Activated CD8-positive, alpha-beta memory T cell treated with anti-CD3 and anti-CD28 coated beads, Interleukin-2, amount 50 U/mL, for 24 hours (primary cell): ENCODE data around the gene ZNF138.
A peak's percentile ranks its signal among the peaks of the same experiment; 100 is the strongest.
"Not testable (repeated sequence)": the region's sequence is repeated elsewhere in the genome, so short reads cannot be mapped to it uniquely, and the experiment has no call there.

Experiments used
- DNase-seq: peaks from one replicate; pipeline ENCODE4 v3.0.0-alpha.2; 2020; ENCODE audit errors: extremely low read depth

Gene ZNF138

DNA sequence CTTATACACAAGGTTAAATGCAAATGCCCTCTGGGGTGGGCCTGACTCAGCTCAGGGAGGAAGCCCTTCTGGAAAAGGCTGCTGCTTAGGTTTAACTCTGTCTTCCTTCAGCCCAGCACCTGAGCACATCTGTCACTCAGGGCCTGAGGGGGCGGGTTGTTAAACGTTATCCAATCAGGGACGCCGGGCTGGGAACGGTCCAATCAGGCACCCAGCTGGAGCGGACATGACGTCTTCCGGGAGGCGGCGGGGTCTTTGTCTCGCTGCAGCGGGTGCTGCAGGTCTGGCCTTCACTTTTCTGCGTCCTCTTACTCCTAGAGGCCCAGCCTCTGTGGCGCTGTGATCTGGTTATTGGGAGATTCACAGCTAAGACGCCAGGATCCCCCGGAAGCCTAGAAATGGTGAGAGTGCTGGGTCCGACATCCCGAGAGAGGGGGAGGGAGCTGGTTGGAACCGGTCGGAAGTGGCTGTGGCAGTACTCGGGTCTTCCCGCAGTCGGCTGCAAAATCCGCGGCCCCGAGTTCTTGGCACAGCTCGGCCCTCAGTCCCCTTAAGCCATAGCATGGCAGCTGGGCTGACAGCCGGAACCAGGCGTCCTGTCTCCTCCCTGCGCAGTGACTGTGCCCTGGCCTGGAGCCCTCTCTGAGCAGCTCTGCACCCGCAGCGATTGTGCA lies at the start of gene ZNF138:
Gene ZNF138 (plus strand): TSS at position 258 of the 674 bp plus-strand sequence. CDS start 141 bp downstream, at position 399.
- peak; percentile 91 for DNase-seq

DNA sequence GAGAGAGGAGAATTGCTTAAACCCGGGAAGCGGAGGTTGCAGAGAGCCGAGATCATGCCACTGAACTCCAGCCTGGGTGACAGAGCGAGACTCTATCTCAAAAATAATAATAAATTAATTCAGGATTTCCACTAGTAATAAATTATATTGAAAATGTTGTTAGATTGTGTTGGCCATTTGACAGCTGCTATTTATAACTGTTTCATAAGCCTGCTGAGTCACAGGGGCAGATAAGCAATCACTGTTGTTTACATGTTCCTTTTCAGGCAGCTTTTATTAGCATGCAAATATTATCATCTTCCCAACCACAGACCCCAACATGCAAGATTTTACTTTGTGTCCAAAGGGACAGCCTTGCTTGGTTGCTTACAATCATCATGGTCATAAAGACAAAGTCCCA lies 49.5 kb upstream of the ZNF138 start:
- no peak for DNase-seq

DNA sequence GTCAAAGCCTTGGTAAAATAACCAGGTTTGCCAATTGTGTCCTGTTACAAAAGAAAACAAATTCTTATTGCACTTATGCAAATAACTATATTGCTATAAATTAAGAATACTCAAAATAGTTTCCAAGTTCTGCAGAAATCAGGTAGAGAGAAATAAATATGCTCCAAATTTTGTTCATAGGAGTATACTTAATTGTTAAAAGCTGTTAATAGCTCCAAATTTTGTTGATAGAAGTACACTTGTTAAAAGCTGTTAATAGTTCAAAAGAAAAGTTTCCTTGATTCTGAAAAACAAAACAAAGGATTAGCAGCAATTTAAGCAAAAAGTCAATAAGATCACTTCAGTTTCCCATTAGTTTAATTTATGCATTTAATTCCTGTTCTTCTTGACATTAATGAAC lies 46.4 kb upstream of the ZNF138 start:
- DNase-seq = no peak

DNA sequence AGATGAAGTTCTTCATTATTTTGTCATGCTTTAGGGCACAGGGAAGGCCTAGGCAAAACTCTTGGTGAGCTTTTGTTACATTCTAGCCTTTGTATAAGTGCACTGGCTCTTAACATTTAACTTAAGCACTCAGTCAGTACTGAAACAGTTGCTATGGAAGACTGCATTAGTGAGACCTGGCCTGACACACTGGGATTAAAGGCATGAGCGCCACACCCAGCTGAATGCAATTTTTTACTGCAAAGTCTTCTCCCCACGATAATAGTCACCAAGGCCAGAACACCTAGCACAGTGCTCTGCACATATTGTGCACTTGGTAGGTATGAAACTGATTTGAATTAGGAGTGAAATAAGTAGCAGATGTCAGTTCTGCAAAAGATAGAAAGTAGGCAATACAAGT lies 41.2 kb upstream of the ZNF138 start:
- DNase-seq = no peak

DNA sequence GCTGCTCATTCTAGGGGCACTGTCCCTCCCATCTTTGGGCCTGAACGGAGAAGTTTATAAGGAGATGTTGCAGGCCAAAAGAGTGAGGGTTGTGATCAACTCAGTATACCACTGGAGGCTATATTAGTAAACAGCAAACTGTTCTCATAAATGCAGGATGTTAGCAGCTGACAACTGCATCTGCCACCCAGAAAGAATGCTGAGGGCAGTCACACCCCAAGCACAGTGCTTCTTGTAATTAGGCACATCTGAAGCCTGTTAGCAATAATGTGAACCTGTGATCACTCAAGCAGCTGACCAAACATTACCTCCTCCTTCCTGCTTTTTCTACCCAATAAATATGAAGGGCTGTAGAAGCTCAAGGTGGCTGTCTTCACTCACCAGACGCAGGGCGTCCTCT lies 38.4 kb upstream of the ZNF138 start:
- no peak for DNase-seq

DNA sequence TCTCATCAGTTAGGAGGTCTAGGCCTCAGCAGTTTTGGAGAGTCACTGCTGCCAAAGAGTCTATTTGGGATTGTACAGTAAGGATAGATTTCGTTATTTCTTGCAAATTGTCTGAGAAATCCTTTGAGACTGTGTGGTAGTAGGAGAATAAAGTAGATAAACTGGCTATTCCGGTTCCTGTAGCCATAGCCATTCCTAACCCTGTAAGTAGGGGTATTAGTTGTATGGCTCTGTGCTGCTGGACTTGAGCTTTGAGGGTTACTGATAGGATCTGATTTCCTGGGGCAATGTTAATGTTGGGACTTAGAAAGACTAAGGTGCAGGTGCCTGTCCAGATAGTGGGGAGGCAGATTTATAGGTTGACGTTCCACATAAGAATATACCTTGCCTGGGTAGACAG lies 36.1 kb upstream of the ZNF138 start:
- no peak for DNase-seq

DNA sequence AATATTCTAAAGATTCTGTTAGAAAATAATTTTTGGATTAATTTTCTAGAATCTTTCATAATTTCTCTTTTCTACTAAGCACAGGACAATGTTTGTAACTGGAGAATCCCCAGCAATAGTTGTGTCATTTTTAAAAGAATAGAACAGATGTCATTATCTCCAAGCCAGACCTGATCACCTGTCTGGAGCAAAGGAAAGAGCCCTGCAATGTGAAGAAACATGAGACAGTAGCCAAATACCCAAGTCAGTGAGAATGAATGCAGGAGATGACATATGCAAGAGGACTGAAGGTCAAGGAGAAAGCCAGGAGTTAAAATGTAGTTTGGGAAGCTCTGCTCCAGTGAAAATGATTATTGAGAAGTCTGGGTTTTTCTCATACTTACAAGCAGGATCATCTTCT lies 25.4 kb upstream of the ZNF138 start:
- no peak for DNase-seq

DNA sequence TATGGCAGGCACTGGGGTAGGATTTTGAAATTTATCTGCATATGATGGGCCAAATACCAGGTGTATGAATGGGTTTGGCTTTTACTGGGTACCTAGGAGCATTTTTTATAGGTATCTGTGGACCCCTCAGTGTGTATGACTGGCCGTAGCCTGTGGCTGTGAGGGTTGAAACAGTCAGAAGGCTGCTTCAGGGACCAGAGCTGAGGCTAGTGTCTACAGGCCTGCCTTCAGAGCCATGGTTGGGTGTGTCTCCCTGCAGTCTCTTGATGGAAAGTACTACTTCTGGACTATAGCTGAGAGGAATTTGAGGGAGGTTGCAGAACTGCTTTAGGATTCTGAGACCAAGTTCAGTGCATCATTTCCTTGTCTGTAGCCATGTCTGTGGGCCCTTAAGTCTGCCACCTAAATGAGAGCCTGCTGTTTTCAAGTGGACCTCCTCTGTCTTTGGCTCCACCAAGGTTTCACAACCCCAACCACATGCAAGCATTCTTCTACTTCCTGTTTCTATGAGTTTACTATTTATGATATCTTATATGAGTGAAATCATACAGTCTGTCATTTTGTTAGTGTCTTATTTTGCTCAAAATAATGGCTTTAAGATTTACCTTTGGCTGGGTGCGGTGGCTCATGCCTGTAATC lies 19.9 kb upstream of the ZNF138 start:
- DNase-seq = no peak

DNA sequence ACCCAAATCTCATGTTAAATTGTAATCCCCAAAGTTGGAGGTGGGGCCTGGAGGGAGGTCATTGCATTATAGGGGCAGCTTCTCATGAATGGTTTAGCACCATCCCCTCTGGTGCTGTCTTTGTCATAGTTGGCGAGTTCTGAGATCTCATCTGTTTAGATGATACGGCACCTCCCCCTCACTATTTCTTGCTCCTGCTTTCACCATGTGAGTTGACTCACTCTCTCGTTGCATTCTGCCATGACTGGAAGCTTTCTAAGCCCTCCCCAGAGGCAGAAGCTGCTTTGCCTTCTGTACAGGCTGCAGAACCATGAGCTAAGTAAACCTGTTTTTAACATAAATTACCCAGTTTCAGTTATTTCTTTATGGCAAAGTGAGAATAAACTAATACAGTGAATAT lies 18.9 kb upstream of the ZNF138 start:
- no peak for DNase-seq

DNA sequence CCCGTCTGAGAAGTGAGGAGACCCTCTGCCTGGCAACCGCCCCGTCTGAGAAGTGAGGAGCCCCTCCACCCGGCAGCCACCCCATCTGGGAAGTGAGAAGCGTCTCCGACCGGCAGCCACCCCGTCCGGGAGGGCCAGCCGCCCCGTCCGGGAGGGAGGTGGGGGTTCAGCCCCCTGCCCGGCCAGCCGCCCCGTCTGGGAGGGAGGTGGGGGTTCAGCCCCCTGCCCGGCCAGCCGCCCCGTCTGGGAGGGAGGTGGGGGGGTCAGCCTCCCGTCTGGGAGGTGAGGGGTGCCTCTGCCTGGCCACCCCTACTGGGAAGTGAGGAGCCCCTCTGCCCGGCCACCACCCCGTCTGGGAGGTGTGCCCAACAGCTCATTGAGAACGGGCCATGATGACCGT lies 9.4 kb upstream of the ZNF138 start:
- not testable (repeated sequence) for DNase-seq

DNA sequence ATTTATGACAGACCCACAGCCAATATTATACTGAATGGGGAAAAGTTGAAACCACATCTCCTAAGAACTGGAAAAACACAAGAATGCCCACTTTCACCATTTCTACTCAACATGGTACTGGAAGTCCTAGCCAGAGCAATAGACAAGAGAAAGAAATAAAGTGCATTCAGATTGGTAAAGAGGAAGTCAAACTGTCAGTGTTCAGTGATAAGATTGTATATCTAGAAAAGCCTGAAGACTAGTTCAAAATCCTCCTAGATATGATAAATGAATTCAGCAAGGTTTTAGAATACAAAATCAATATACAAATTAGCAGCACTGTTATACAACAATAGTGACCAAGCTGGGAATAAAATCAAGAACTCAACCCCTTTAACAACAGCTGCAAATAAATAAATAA lies 6.9 kb upstream of the ZNF138 start:
- DNase-seq = no peak

DNA sequence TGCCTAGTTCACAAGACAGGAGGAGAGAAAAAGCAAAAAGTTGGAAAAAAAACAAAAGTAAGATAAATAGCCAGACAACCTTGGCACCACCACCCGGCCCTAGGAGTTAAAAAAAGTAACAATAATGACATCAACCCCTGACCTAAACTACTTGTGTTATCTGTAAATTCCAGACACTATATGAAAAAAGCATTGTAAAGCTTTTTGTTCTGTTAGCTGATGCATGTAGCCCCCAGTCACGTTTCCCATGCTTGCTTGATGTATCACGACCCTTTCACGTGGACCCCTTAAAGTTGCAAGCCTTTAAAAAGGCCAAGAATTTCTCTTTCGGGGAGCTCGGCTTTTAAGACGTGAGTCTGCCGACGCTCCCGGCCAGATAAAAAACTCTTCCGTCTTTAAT lies 5.0 kb upstream of the ZNF138 start:
- not testable (repeated sequence) for DNase-seq

DNA sequence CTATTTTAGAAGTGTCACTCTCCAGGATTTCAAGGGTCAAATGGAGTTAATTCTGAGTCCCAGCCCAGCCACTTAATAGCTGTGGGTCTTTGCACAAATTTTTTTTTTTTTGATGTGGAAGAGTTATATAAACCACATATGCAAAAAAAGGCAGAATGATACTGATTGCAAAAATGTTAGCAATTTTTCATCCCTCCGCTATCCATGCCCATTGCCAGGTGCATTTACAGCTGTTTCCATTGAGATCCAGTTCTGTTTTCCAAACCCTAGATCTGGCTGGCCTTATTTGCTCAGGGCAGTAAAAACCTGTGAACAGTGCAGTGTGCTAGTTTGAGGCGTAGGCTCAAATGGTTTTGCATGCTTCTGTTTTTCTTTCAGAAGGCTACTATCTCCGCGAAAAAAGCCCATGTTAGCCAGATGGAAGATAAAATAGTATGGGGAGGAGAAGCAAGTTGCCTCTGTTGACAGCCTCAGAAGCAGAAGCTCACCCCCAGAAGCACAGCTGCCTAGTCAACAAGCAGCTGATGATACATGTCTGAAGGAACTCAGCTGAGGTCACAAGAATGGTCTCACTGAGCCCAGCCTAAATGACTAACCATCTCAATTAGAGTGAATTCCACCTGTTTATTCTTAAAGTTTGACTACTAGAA lies 997 bp upstream of the ZNF138 start:
- no peak for DNase-seq

DNA sequence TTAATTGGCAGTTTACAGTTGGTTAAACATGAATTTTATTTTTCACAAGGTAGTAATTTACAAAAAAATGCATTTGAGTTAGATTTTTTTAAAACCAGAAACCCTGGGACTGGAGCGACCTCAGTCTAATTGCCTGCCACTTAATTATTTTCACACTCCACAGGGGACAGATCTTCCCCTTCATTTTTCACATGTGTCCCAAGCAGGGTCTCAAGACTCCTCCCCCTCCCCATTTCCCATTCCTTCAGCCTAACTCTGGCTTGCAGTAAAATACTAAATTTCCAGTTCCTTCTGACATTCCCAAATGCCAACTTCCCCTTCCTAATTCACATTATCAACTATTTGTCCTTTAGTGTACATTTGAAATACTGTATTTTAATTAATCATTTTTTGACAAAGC lies 948 bp downstream of the ZNF138 start:
- DNase-seq = no peak

DNA sequence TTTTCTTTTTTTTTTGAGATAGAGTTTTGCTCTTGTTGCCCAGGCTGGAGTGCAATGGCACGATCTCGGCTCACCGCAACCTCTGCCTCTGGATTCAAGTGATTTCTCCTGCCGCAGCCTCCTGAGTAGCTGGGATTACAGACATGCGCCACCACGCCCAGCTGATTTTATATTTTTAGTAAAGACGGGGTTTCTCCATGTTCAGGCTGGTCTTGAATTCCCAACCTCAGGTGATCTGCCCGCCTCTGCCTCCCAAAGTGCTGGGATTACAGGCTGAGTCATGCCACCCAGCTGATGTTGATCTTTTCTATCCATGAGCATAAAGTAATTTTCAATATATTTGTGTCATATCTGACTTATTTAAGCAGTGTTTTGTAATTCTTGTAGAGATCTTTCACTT lies 4.9 kb downstream of the ZNF138 start:
- not testable (repeated sequence) for DNase-seq

DNA sequence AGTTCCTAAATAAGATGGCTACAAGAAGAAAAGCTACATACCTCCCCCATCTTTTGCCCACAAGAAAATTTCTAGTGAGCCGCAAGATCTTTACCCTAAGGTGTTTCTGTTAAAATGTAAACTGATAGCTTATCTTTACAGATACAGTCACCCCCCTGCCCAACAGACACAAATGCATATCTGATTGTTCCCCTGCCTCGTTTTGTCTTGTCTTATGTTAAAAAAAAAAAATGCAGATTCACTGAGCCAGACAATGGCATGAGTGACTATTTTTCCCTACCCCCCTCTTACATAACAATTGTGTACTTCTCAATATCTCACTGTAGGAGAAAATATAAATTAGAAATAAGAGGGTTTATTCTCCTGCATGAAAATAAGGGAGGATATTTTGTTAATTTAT lies 8.5 kb downstream of the ZNF138 start:
- no peak for DNase-seq

DNA sequence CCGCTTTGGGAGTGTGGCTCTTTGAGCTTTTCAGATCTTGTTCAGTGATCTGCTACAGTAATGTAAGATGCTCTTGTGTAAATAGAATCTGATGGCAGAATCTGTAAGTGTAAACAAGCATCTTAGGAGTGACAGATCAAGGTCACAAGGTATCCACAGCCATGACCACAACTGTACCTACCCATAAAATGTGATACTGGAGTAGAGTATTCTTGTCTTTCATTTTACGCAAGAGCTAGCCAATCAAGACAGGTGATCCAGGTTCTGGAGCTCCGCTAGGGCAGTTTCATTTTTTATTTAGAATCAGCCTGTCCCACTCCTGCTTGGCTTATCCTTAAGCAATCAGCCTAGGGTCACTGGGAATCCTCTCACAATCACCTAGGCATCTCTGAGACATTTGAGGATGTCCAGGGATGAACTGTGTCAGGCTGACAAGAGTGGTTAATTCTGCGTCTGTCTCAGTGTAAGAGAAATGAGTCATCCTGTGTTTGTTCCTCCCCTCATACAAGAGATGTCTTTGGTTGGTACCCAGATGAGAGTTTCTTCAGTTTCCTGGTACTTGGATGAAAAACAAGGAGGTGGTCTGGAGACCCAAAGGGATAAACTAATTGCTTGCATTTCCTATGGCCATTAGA lies 13.6 kb downstream of the ZNF138 start:
- no peak for DNase-seq

DNA sequence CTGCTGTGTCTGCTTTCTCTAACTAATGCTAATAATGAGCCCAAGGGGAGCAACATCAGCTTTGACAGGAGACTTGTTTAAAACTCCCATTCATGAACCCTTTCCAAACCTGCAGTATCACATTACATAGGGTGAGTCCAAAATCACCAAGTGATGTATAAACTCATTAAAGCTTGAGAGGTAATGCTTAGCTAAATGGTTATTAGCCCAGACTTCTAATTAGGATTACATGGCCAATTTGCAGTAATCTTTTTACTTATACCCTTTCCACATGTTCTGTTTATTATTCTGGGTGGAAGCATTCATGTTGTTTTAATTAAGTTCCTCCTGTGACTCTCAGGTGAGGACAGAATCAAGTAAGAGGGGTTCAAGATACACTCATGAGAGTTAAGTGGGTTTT lies 17.5 kb downstream of the ZNF138 start:
- no peak for DNase-seq

DNA sequence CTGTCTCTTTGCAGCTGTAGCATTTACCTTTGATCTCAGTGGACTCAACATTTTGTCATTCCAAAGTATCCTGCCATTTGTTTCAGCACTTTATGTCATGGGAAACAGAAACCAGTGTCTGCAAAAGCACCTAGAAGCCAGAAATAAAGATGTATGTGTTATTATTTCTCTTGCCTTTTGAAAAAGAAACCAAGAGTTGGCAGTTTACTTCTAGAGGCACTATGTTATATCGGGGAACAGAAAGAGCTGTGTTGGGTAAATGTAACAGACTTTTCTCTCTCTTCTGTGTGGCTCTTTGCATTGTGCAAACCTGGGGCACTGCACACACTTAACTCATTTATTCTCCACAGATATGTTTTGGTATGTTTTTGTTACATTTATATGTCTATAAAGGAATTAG lies 36.7 kb downstream of the ZNF138 start:
- no peak for DNase-seq

DNA sequence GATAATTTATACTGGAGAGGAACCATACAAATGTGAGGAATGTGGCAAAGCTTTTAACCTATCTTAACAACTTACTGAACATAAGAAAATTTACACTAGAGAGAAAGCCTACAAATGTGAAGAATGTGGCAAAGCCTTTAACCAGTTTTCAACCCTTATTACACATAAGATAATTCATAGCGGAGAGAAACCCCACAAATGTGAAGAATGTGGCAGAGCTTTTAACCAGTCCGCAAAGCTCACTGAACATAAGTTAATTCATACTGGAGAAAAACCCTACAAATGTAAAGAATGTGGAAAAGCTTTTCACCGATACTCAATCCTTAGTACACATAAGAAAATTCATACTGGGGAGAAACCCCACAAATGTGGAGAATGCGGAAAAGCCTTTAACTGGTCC lies 37.9 kb downstream of the ZNF138 start:
- no peak for DNase-seq

DNA sequence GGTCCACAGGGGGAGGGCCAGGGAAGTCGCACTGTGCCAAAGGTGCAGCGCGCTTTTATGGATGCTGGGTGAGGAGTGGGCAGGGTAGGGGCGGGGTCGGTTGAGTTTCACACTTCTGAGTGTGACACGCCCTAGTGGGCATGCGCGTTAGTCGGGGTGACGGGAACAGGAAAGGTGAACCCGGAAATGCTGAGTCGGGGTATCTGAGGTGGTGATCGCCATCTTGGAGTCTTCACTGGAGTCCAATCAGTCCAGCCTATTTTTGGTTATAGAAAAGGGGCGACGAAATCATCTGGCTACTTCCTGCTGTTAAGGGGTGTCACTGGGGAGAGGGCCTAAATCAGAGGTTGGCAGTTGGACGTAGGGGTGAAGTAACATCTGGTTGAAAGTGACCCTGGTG lies 40.8 kb downstream of the ZNF138 start:
- no peak for DNase-seq

DNA sequence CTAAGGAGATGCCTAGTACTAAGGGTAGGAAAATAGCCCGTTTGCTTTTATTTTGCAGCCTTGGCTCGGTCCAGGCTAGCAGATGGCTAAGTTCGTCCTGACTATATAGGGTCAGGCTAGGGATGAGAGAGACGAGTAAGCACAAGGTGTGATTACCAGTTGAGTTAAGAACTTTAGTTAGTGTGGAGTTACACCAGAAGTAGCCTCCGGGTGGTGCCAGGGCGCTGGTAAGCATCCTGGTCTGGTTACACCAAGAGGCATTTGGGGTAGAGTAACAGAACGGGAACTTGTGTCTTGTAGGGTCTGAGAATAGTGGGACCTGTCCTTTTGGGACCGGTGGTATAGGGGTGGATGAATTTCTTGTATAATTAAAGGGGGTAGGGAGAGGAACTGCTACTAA lies 41.6 kb downstream of the ZNF138 start:
- not testable (repeated sequence) for DNase-seq

DNA sequence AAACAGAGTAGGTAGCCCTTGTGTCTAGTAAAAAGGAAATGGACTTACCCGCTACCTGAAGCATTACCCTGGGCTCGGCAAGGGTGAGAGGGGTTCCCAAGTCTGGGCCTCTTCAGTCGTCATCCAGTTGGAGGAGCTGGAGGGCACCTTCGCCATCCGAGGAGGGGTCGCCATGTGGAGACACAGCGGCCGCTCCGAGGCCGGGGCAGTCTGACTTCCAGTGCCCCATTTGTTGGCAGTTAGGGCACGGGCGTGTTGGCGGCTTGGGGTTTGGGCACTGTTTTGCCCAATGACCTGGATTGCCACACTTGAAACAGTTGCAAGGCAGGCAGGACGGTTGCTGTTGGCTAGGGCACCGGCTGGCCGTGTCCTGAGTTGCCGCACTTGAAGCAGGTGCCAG lies 43.8 kb downstream of the ZNF138 start:
- DNase-seq = not testable (repeated sequence)
